Endodermal cell (in vitro differentiated cells): ENCODE data around the gene UNC50. TPM values are rescaled to one million over a fixed set of nuclear protein-coding genes. Genes with fewer than 3 reads are reported as not detected.
A peak's percentile ranks its signal among the peaks of the same experiment; 100 is the strongest.

ENCODE experiments used
- DNase-seq: peaks from one replicate; pipeline ENCODE4 v3.0.0-alpha.2; 2017
- H3K27ac ChIP-seq: 2 replicates; pipeline ENCODE4 v1.5.1; 2013; ENCODE audit warnings: mild to moderate bottlenecking, low read depth, low read length, moderate library complexity
- H3K27me3 ChIP-seq: 2 replicates; pipeline ENCODE4 v1.6.1; 2013; ENCODE audit warnings: mild to moderate bottlenecking, low read length, moderate library complexity; ENCODE audit not compliant: insufficient read depth, control insufficient read depth, poor library complexity, severe bottlenecking
- H3K36me3 ChIP-seq: 2 replicates; pipeline ENCODE4 v1.7.0; 2013; ENCODE audit warnings: mild to moderate bottlenecking, low read length, moderate library complexity; ENCODE audit not compliant: control insufficient read depth, insufficient read depth
- H3K4me1 ChIP-seq: one replicate; pipeline ENCODE4 v1.7.0; 2013; ENCODE audit warnings: low read length; ENCODE audit not compliant: control insufficient read depth, insufficient read depth
- H3K4me3 ChIP-seq: 2 replicates; pipeline ENCODE4 v1.5.1; 2013; ENCODE audit warnings: mild to moderate bottlenecking, low read length, moderate library complexity
- H3K9ac ChIP-seq: 2 replicates; pipeline ENCODE4 v1.6.1; 2013; ENCODE audit warnings: mild to moderate bottlenecking, low read length, moderate library complexity; ENCODE audit not compliant: poor library complexity, severe bottlenecking; ENCODE audit errors: extremely low read depth
- H3K9me3 ChIP-seq: 2 replicates; pipeline ENCODE4 v1.6.1; 2013; ENCODE audit warnings: mild to moderate bottlenecking, low read length, moderate library complexity; ENCODE audit not compliant: control insufficient read depth
- H3K27ac Mint-ChIP-seq: 2 replicates; pipeline ENCODE4 v1.8.0; 2020; ENCODE audit warnings: mixed read lengths
- H3K27me3 Mint-ChIP-seq: 2 replicates; pipeline ENCODE4 v1.8.0; 2021; ENCODE audit warnings: mild to moderate bottlenecking, mixed read lengths; ENCODE audit not compliant: insufficient read depth
- H3K36me3 Mint-ChIP-seq: 2 replicates; pipeline ENCODE4 v1.8.0; 2020; ENCODE audit warnings: low read depth, mixed read lengths
- H3K4me1 Mint-ChIP-seq: 2 replicates; pipeline ENCODE4 v1.8.0; 2020; ENCODE audit warnings: mixed read lengths
- H3K4me3 Mint-ChIP-seq: 2 replicates; pipeline ENCODE4 v1.8.0; 2020; ENCODE audit warnings: mild to moderate bottlenecking, moderate library complexity, mixed read lengths
- H3K9me3 Mint-ChIP-seq: 2 replicates; pipeline ENCODE4 v1.8.0; 2020; ENCODE audit warnings: mild to moderate bottlenecking, mixed read lengths
- CTCF ChIP-seq: fragments of 200-600 bp; sonication (generic); conservative IDR thresholded peaks from 2 replicates; pipeline ENCODE4 v1.5.0; 2021; ENCODE audit warnings: antibody characterized with exemption, mild to moderate bottlenecking
- WGBS, 2 experiments: methylation state at CpG; one replicate each; pipeline versions ENCODE4 v1.1.5 to v1.1.7; 2013; ENCODE audit warnings: missing lambda C conversion rate in 2 of 2, mixed read lengths in 1 of 2; ENCODE audit not compliant: insufficient coverage in 1 of 2, insufficient read length in 1 of 2; 5-methylcytosine and 5-hydroxymethylcytosine counted together
- total RNA-seq, 2 donors: library from RNA; stranded (reverse); fragmentation: NEBNext Ultra II Directional in 1 of 2; extraction: Animal tissue kit (Norgen Biotek cat#: 25700) in 1 of 2; gene quantifications; 2 replicates in 1 of 2; 3 replicates in 1 of 2; pipeline ENCODE4 v1.2.1, GENCODE V29; 2021

Gene UNC50
- total RNA-seq, 2 donors from 2014 or later: 81.2 to 82.8 TPM

GRCh38 chr2:98559581-98559980 lies 48.8 kb upstream of the UNC50 start:
- H3K27ac Mint-ChIP-seq: peak overlapping the region; percentile 52
- no peak overlapping the region for H3K9ac ChIP-seq
- no peaks in the 10 kb centered on the region for H3K4me1 Mint-ChIP-seq
- H3K36me3 ChIP-seq: peaks cover 100% of the 10 kb centered on the region
- DNase-seq: no peak
- TF ChIP-seq CTCF: no peak
- H3K36me3 Mint-ChIP-seq: peaks cover 73% of the 10 kb centered on the region
- H3K9me3 Mint-ChIP-seq: no peaks in the 10 kb centered on the region
- H3K27me3 ChIP-seq: no peaks in the 10 kb centered on the region
- H3K27ac ChIP-seq: no peak overlapping the region
- no peak overlapping the region for H3K4me3 Mint-ChIP-seq
- H3K9me3 ChIP-seq: no peaks in the 10 kb centered on the region
- no peak overlapping the region for H3K4me3 ChIP-seq
- H3K27me3 Mint-ChIP-seq: no peaks in the 10 kb centered on the region
- 95 to 100% methylated on average over 2 to 3 of the region's 3 CpGs for WGBS, 2 experiments
- H3K4me1 ChIP-seq: no peaks in the 10 kb centered on the region

DNA sequence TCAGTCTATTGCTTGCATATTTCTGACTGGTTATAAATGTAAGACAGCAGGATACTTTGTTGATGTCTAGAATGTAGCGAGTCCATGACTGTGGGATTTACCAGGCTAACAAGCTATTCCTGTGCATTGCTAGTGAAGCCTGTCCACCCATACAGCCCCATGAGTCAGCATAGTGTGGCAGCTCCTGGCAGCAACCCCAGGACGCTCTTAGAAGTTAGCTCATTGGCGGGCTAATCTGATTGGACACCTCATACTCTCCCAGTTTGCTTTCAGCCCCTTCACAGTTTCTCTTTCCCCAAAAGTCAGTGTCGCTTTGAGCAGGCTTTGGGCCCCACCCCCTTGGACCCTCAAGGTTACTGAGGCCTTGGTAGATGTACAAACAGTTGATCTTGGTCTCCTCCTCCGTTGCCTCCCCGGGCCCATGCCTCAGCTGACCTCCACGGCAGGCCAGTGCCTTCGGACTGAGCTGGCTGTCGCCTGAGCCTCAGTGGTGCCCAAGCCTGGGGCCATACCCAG lies 48.1 kb upstream of the UNC50 start:
- Mint-ChIP-seq H3K9me3 (no peaks in the 10 kb centered on the region), H3K27ac (peak overlapping the region; percentile 61), H3K27me3 (no peaks in the 10 kb centered on the region), H3K36me3 (peaks cover 71% of the 10 kb centered on the region), H3K4me3 (no peak overlapping the region), H3K4me1 (no peaks in the 10 kb centered on the region)
- Histone ChIP-seq H3K27me3 (no peaks in the 10 kb centered on the region), H3K9ac (no peak overlapping the region), H3K4me1 (no peaks in the 10 kb centered on the region), H3K36me3 (peaks cover 100% of the 10 kb centered on the region), H3K27ac (no peak overlapping the region), H3K9me3 (no peaks in the 10 kb centered on the region), H3K4me3 (no peak overlapping the region)
- no peak for DNase-seq
- TF ChIP-seq CTCF: no peak
- WGBS, 2 experiments: 90 to 95% methylated on average over 7 to 9 of the region's 9 CpGs

- no peaks in the 10 kb centered on the region for H3K27me3 Mint-ChIP-seq
- no peaks in the 10 kb centered on the region for H3K4me1 ChIP-seq
- H3K27ac Mint-ChIP-seq: no peak overlapping the region
- no peak overlapping the region for H3K4me3 ChIP-seq
- H3K27me3 ChIP-seq: no peaks in the 10 kb centered on the region
- no peak for DNase-seq
- peaks cover 71% of the 10 kb centered on the region for H3K36me3 Mint-ChIP-seq
- peaks cover 99% of the 10 kb centered on the region for H3K36me3 ChIP-seq
- no peak overlapping the region for H3K9ac ChIP-seq
- no peaks in the 10 kb centered on the region for H3K9me3 Mint-ChIP-seq
- TF ChIP-seq CTCF: no peak
- no peak overlapping the region for H3K4me3 Mint-ChIP-seq
- no peaks in the 10 kb centered on the region for H3K9me3 ChIP-seq
- H3K4me1 Mint-ChIP-seq: no peaks in the 10 kb centered on the region
- H3K27ac ChIP-seq: no peak overlapping the region
- 92 to 95% methylated on average over 9 of the region's 9 CpGs for WGBS, 2 experiments
Observed at GRCh38 chr2:98561018-98561417, 47.4 kb upstream of the UNC50 start.
